ENCODE measurements around the gene NBPF4. TPM values are rescaled to one million over a fixed set of nuclear protein-coding genes. Genes with fewer than 3 reads are reported as not detected.
A peak's percentile ranks its signal among the peaks of the same experiment; 100 is the strongest.

The NBPF4 gene
- polyA plus RNA-seq, 1 donor from 2014 or later = not detected

DNA sequence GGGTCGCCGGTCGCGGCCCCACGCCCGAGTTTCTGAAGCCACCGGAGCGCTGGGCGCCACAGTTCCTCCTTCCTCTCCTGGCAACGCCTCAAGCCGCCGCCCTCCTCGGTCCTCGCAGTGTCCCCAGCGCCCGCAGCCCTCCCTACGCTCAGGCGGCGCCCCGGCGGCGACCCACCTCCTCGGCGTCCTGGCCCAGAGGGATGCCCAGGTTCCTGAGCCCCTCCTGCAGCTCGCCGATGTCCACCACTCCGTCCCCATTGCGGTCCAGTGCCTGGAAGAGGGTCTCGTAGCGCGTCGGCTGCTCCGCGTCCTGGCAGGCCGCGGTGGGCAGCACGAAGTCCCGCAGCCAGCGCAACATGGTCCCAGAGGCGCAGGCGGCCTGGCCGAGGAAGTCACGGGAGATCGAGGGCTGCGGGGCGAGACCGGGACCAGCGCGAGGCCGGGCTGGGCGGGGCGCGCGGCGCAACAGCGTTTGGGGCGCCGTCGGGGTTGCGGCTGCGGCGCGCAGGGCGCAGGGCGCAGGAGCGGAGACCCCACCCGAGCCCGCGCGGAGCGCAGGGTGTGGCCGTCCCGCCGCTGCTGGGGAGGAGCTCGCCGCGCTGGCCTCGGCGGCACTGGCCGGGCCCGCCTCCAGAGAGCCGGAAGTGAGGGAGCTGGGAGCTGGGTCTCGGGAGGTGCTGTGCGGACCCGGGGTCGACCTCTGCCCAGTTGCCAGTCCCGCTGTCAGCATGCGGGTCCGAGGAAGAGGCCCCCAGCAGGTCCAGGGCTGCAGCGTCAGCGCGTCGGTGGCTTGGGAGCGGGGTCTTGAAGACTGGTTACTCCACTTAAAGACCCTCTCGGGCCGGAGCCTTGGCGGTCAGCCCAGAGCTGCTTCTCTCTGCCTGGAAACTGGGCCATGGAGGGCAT is 43.8 kb downstream of the NBPF4 start, which contains the start of gene SLC25A24 (continued):
- TF ChIP-seq, protein P1, sequence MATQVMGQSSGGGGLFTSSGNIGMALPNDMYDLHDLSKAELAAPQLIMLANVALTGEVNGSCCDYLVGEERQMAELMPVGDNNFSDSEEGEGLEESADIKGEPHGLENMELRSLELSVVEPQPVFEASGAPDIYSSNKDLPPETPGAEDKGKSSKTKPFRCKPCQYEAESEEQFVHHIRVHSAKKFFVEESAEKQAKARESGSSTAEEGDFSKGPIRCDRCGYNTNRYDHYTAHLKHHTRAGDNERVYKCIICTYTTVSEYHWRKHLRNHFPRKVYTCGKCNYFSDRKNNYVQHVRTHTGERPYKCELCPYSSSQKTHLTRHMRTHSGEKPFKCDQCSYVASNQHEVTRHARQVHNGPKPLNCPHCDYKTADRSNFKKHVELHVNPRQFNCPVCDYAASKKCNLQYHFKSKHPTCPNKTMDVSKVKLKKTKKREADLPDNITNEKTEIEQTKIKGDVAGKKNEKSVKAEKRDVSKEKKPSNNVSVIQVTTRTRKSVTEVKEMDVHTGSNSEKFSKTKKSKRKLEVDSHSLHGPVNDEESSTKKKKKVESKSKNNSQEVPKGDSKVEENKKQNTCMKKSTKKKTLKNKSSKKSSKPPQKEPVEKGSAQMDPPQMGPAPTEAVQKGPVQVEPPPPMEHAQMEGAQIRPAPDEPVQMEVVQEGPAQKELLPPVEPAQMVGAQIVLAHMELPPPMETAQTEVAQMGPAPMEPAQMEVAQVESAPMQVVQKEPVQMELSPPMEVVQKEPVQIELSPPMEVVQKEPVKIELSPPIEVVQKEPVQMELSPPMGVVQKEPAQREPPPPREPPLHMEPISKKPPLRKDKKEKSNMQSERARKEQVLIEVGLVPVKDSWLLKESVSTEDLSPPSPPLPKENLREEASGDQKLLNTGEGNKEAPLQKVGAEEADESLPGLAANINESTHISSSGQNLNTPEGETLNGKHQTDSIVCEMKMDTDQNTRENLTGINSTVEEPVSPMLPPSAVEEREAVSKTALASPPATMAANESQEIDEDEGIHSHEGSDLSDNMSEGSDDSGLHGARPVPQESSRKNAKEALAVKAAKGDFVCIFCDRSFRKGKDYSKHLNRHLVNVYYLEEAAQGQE (IDR thresholded peaks at IDR 0.05; ENCODE audit: borderline replicate concordance) = peak; percentile 5
- TF ChIP-seq TAF1 (IDR thresholded peaks at IDR 0.05; ENCODE audit: low read depth) (no peak), EP300 (conservative IDR thresholded peaks at IDR 0.05; ENCODE audit: poor library complexity, severe bottlenecking) (peak; percentile 10), MXI1 (conservative IDR thresholded peaks at IDR 0.05; ENCODE audit: poor library complexity, severe bottlenecking) (peak; percentile 64)

DNA sequence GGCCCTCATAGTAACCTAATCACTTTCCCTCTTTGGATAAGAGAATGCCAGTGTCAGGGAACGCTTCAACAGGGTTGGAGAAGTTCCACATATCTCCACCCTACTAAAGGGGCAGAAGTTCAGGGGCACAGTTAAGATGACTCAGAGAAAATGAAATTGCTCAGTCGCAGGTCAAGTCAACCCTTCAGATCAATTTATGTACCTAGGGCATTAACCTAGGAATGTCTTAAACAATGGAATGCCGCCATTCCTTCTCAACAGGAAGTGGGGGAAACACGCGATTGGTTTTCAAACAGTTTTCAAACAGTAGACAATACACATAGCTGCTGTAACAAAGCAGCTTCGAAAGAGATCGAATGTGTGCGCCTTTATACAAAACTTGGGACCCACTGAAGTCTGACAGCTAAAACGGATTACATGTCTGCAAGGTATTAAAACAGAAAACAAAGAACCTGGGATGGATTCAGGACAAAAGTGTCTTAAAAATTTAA is 44.6 kb downstream of the NBPF4 start:
- H3K79me2 ChIP-seq (replicated peaks; ENCODE audit: insufficient read depth, low read length) = peaks cover 35% of the 10 kb centered on the region
- no peaks in the 10 kb centered on the region for H3K36me3 ChIP-seq (ENCODE audit: insufficient read depth, low read length)
- peak overlapping the region; percentile 94 for H3K4me3 ChIP-seq (ENCODE audit: low read length)
- no peaks in the 10 kb centered on the region for H3K27me3 ChIP-seq (ENCODE audit: insufficient read depth, low read depth, low read length)
- peak overlapping the region; percentile 82 for H3K9ac ChIP-seq (ENCODE audit: low read length)
- H3K4me2 ChIP-seq (ENCODE audit: low read length) = peak overlapping the region; percentile 53
- peak overlapping the region; percentile 67 for H3K27ac ChIP-seq (ENCODE audit: low read length)
- H3K9me3 ChIP-seq (ENCODE audit: low read length) = no peaks in the 10 kb centered on the region
- H3K9me2 ChIP-seq (ENCODE audit: insufficient read depth, low read length) = no peaks in the 10 kb centered on the region
- H3F3A ChIP-seq (ENCODE audit: insufficient read depth, low read length, poor library complexity, severe bottlenecking) = peaks cover 4% of the 10 kb centered on the region
- H4K20me1 ChIP-seq (ENCODE audit: insufficient read depth) = no peaks in the 10 kb centered on the region
- TF ChIP-seq POLR2AphosphoS5 (IDR thresholded peaks at IDR 0.05) (no peak), EP300 (conservative IDR thresholded peaks at IDR 0.05; ENCODE audit: poor library complexity, severe bottlenecking) (no peak), EZH2 (IDR thresholded peaks at IDR 0.05; ENCODE audit: borderline replicate concordance, insufficient read depth, low read length, poor library complexity, severe bottlenecking) (no peak), SMC3 (conservative IDR thresholded peaks at IDR 0.05; ENCODE audit: poor library complexity) (no peak), TAF1 (IDR thresholded peaks at IDR 0.05; ENCODE audit: low read depth) (no peak), RAD21 (conservative IDR thresholded peaks at IDR 0.05) (no peak), MXI1 (conservative IDR thresholded peaks at IDR 0.05; ENCODE audit: poor library complexity, severe bottlenecking) (no peak)
- TF ChIP-seq, protein P2, sequence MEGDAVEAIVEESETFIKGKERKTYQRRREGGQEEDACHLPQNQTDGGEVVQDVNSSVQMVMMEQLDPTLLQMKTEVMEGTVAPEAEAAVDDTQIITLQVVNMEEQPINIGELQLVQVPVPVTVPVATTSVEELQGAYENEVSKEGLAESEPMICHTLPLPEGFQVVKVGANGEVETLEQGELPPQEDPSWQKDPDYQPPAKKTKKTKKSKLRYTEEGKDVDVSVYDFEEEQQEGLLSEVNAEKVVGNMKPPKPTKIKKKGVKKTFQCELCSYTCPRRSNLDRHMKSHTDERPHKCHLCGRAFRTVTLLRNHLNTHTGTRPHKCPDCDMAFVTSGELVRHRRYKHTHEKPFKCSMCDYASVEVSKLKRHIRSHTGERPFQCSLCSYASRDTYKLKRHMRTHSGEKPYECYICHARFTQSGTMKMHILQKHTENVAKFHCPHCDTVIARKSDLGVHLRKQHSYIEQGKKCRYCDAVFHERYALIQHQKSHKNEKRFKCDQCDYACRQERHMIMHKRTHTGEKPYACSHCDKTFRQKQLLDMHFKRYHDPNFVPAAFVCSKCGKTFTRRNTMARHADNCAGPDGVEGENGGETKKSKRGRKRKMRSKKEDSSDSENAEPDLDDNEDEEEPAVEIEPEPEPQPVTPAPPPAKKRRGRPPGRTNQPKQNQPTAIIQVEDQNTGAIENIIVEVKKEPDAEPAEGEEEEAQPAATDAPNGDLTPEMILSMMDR (IDR thresholded peaks at IDR 0.05; ENCODE audit: poor library complexity, severe bottlenecking) = no peak
- TF ChIP-seq, protein P1 (IDR thresholded peaks at IDR 0.05; ENCODE audit: borderline replicate concordance) = no peak
- peak overlapping the region; percentile 71 for H2AFZ ChIP-seq (ENCODE audit: low read depth, low read length)

Measured in neural cell (in vitro differentiated cells).